ENCODE measurements around the gene TBC1D5.
"Not testable (repeated sequence)": the region's sequence is repeated elsewhere in the genome, so short reads cannot be mapped to it uniquely, and the experiment has no call there.

The TBC1D5 gene

DNA sequence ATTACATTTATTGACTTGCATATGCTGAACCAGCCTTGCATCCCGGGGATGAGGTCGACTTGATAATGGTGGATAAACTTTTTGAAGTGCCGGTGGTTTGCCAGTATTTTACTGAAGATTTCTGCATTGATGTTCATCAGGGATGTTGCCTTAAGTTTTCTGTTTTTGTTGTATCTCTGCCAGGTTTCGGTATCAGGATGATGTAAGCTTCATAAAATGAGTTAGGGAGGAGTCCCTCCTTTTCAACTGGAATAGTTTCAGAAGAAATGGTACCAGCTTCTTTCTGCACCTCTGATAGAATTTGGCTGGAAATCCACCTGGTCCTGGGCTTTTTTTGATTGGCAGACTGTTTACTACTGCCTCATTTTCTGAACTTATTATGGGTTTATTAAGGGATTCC is 250.8 kb downstream of the TBC1D5 start:
- H3K27ac Mint-ChIP-seq = peak overlapping the region; percentile 59
- no peak for ATAC-seq (replicated peaks)
- H3K4me1 Mint-ChIP-seq = peaks cover 0 to 6% of the 10 kb centered on the region in 2 donors
- no peak for DNase-seq
- no peaks in the 10 kb centered on the region for H3K27me3 Mint-ChIP-seq
- peaks cover 26 to 61% of the 10 kb centered on the region in 2 donors for H3K36me3 Mint-ChIP-seq
- no peak overlapping the region for H3K4me3 Mint-ChIP-seq
- H3K9me3 Mint-ChIP-seq = peaks cover 23 to 25% of the 10 kb centered on the region in 2 donors

DNA sequence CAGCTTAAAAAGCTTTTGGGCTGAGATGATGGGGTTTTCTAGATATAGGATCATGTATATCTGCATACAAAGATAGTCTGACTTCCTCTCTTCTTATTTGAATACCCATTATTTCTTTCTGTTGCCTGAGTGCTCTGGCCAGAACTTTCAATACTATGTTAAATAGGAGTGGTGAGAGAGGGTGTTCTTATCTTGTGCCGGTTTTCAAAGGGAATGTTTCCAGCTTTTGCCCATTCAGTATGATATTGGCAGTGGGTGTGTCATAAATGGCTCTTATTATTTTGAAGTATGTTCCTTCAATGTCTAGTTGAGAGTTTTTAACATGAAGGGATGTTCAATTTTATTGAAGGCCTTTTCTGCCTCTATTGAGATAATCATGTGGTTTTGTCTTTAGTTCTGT is 251.2 kb downstream of the TBC1D5 start:
- not testable (repeated sequence) for H3K4me1 Mint-ChIP-seq; H3K27ac Mint-ChIP-seq; H3K4me3 Mint-ChIP-seq; H3K27me3 Mint-ChIP-seq; ATAC-seq (replicated peaks); DNase-seq
- Mint-ChIP-seq H3K36me3 (peaks cover 26 to 61% of the 10 kb centered on the region in 2 donors), H3K9me3 (peaks cover 23 to 25% of the 10 kb centered on the region in 2 donors)

DNA sequence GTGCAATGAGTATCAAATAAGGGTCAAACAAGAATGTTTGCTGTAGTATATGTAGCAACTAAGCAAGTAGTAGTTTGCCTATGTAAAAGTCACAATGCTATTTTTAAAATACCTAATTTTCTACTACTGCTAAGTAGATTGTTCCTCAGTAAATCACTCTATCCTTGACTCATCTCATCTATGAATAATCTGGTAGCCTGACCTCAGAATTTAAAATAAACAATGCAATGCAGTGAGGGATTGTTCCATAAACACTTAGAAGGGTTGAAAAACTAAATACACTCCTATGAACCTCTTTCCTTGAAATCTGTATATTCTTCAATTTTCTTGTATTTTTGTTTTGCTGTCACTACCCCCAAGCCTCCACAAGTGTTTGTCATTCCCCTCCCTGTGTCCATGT is 253.3 kb downstream of the TBC1D5 start:
- Mint-ChIP-seq H3K27me3 (no peaks in the 10 kb centered on the region), H3K9me3 (peaks cover 23 to 25% of the 10 kb centered on the region in 2 donors), H3K4me1 (no peaks in the 10 kb centered on the region), H3K36me3 (peaks cover 23 to 49% of the 10 kb centered on the region in 2 donors), H3K27ac (no peak overlapping the region), H3K4me3 (no peak overlapping the region)
- DNase-seq (no peak), ATAC-seq (replicated peaks) (no peak)

DNA sequence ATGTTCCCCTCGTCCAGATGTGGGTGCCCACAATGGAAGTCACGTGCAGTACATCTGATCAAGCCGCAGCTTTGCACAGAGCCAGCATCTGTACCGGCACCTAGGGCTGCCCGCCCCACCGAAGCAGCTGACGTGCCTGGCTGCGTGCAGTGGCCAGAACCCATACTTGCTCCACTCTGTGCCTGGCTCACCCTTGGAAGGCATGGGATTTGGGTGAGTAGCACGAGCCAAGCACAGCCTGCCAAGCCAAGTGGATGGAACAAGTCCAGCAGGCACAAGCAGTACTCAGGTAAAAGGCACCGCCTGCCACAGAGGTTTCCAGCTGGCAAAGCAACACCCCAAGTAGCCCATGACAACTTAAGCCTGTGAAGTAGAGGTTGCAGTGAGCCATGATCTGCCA is 261.3 kb downstream of the TBC1D5 start:
- no peak overlapping the region for H3K27ac Mint-ChIP-seq
- no peaks in the 10 kb centered on the region for H3K4me1 Mint-ChIP-seq
- H3K36me3 Mint-ChIP-seq = peaks cover 18 to 24% of the 10 kb centered on the region in 2 donors
- H3K27me3 Mint-ChIP-seq = no peaks in the 10 kb centered on the region
- DNase-seq (no peak), ATAC-seq (replicated peaks) (no peak)
- H3K4me3 Mint-ChIP-seq = no peak overlapping the region
- H3K9me3 Mint-ChIP-seq = no peaks in the 10 kb centered on the region

DNA sequence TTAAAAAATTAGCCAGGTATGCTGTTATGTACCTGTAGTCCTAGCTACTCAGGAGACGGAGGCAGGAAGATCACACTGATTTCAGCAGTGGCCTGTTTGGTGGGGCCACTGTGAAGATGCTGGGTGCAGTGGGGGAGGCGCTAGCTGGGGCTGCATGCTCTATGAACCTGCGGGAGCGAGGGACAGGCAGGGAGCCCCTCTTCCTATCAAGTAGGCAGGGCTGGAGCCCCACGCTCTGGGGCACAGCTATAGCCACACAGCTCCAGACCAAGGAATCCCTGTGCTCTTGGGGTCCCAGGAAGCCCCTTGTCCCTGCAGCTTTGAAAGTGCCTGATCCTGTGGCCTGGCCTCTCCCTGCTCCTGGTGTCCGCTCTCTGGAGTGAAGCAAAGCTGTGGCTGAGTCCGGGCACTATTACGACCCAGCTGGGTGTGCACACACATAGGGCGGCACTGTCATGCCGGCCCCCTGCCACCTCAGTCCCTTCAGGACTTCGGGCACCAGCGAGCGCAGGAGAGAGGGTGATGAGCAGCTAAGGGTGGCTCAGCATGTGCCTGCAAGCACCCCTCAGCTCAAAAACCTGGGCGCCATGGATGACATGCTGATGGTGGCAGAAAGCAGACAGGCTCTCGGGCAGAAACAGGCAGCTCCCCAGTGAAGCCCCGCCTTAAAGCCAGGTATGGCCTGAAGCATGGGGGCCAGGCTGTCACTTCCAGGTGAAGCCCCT is 262.6 kb downstream of the TBC1D5 start:
- no peak for ATAC-seq (replicated peaks)
- H3K4me1 Mint-ChIP-seq = peaks cover 0 to 2% of the 10 kb centered on the region in 2 donors

DNA sequence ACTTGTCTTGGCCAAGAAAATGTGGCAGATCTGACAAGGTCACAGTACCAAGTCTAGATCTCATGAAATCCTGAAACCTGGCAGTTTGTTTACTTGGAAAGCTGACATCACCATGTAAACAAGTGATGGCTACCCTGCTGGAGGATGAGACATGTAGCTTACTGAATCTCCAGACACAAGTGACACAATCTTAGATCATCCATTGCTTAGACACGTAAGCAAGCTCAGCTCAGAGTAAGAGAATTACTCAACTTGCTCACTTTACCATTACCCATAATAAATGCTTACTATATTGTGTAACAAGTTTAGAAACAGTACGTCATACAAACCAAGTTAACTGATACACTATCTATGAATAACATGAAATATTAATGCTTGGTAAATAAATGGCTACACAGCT is 263.8 kb downstream of the TBC1D5 start:
- no peaks in the 10 kb centered on the region for H3K27me3 Mint-ChIP-seq
- ATAC-seq (replicated peaks) (no peak), DNase-seq (no peak)

More for the DNA sequence above, 262.6 kb downstream of the TBC1D5 start:
- no peak for DNase-seq
- H3K4me3 Mint-ChIP-seq = no peak overlapping the region
- no peaks in the 10 kb centered on the region for H3K27me3 Mint-ChIP-seq
- H3K36me3 Mint-ChIP-seq = peaks cover 18 to 24% of the 10 kb centered on the region in 2 donors
- peak overlapping the region; percentile 53 for H3K27ac Mint-ChIP-seq
- no peaks in the 10 kb centered on the region for H3K9me3 Mint-ChIP-seq

DNA sequence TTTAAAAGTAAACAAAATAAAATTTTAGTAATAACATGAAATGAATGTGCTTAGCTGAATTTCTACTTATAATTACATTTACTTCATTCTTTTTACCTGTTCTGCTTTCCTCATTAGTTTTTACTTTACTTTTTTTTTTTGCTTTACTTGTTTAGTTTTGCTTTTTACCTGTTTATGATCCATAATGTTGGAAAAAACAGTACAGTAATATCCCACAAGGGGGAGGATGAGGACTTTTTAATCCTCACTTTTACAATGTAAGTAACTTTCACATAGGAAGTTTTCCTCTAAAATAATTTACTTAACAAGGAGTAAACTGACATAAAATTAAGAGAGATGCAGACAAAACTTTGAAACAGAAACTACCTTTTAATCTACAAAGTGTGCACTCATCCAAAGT is 268.7 kb downstream of the TBC1D5 start:
- ATAC-seq (replicated peaks) (no peak), DNase-seq (no peak)
- H3K4me1 Mint-ChIP-seq = peaks cover 0 to 3% of the 10 kb centered on the region in 2 donors
- peaks cover 0 to 2% of the 10 kb centered on the region in 2 donors for H3K9me3 Mint-ChIP-seq
- H3K4me3 Mint-ChIP-seq = no peak overlapping the region
- H3K27ac Mint-ChIP-seq = no peak overlapping the region
- peaks cover 2 to 7% of the 10 kb centered on the region in 2 donors for H3K36me3 Mint-ChIP-seq
- H3K27me3 Mint-ChIP-seq = no peaks in the 10 kb centered on the region

More for the DNA sequence above, 263.8 kb downstream of the TBC1D5 start:
- Mint-ChIP-seq H3K4me1 (peaks cover 0 to 2% of the 10 kb centered on the region in 2 donors), H3K9me3 (no peaks in the 10 kb centered on the region), H3K4me3 (no peak overlapping the region), H3K27ac (no peak overlapping the region), H3K36me3 (peaks cover 18 to 24% of the 10 kb centered on the region in 2 donors)

DNA sequence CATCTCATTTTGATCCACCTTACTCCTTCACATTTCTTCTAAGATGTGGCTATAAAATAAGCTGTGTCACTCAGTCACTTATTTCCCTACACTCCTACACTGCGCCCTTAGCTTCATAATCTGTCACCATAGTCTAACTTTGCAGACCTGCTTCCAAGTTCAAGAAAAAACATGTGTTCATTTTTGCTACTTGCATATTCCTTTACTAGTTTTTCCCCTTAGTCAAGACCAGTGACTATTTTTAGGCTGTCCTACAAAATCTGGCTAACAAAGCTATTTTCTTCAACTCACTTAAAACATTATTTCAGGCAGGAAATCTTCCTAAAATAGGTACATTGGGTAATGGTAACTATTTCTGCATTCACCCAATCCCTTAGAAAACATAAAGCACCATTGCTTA is 272.5 kb downstream of the TBC1D5 start:
- Mint-ChIP-seq H3K4me1 (peaks cover 0 to 1% of the 10 kb centered on the region in 2 donors), H3K27ac (no peak overlapping the region), H3K36me3 (peaks cover 3 to 14% of the 10 kb centered on the region in 2 donors), H3K4me3 (no peak overlapping the region), H3K9me3 (peaks cover 0 to 2% of the 10 kb centered on the region in 2 donors), H3K27me3 (no peaks in the 10 kb centered on the region)
- no peak for DNase-seq
- ATAC-seq (replicated peaks) = no peak

DNA sequence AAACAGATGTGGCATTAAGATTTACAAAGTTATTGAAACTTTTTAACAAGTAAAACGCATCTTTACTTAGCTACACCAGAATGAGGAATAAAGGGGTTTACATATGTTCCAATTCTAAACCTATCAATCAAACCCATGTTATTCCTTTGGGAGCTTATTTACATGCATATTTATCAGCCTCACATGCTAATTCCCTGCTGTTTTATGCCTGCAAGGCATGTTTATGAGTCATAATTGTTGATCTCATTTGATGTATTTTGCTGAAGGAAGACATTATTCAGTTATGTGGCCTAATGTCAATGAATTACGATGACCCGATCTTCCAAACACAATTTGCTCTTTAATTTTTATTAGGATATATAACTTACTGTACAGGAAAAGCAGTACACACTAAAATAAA is 272.9 kb downstream of the TBC1D5 start:
- DNase-seq = no peak
- Mint-ChIP-seq H3K36me3 (peaks cover 4 to 15% of the 10 kb centered on the region in 2 donors), H3K4me3 (no peak overlapping the region)

DNA sequence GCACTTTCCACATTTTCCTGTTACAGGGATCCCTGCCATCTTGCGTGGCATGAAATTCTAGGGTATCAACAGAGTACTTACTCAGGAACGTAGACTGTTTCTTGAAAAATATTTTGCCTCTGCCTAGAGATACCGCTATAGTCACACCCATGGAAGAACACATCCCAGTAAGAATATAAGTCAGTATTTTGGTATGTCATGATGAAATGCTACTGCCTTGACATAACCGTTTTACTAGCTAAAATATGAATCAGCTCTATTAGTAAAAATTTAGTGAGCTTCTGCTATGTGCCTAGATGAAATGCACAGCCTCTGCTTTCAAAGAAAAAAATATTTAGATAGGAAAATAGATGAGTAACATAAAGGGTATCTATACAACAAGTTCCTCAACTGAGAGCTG is 276.4 kb downstream of the TBC1D5 start:
- H3K36me3 Mint-ChIP-seq = peaks cover 12 to 28% of the 10 kb centered on the region in 2 donors
- no peak overlapping the region for H3K4me3 Mint-ChIP-seq
- H3K4me1 Mint-ChIP-seq = peaks cover 0 to 1% of the 10 kb centered on the region in 2 donors
- no peaks in the 10 kb centered on the region for H3K27me3 Mint-ChIP-seq
- ATAC-seq (replicated peaks) = no peak
- DNase-seq = no peak
- H3K27ac Mint-ChIP-seq = no peak overlapping the region
- H3K9me3 Mint-ChIP-seq = no peaks in the 10 kb centered on the region

More for the DNA sequence above, 272.9 kb downstream of the TBC1D5 start:
- H3K4me1 Mint-ChIP-seq = peaks cover 0 to 1% of the 10 kb centered on the region in 2 donors
- H3K27me3 Mint-ChIP-seq = no peaks in the 10 kb centered on the region
- H3K27ac Mint-ChIP-seq = no peak overlapping the region
- H3K9me3 Mint-ChIP-seq = peaks cover 0 to 2% of the 10 kb centered on the region in 2 donors
- ATAC-seq (replicated peaks) = no peak

DNA sequence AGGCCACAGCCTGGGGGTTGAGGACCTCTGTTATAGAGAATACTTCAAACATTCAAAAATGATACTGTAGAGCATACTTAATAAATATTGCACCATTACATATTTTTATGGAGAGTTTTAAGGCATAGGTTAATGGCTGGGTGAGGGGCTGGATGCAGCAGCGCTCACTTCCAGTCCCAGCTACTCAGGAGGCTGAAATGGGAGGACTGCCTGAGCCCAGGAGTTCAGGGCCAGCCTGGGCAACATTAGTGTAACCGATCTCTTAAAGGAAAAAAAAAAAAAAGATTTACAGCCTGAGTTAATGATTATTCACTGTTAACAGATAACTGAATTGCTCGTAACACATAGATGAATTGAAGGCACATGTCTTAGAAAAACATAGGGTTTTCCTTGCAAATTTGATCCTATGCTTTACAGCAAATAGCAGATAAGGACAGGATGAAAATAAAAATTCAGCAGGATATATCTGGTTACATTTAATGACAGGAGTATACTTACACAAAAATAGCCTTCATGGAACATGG is 282.9 kb downstream of the TBC1D5 start:
- no peaks in the 10 kb centered on the region for H3K4me1 Mint-ChIP-seq
- no peak overlapping the region for H3K4me3 Mint-ChIP-seq
- H3K9me3 Mint-ChIP-seq = no peaks in the 10 kb centered on the region
- no peak for DNase-seq
- peaks cover 27 to 51% of the 10 kb centered on the region in 2 donors for H3K36me3 Mint-ChIP-seq
- H3K27ac Mint-ChIP-seq = no peak overlapping the region
- ATAC-seq (replicated peaks) = no peak
- no peaks in the 10 kb centered on the region for H3K27me3 Mint-ChIP-seq

DNA sequence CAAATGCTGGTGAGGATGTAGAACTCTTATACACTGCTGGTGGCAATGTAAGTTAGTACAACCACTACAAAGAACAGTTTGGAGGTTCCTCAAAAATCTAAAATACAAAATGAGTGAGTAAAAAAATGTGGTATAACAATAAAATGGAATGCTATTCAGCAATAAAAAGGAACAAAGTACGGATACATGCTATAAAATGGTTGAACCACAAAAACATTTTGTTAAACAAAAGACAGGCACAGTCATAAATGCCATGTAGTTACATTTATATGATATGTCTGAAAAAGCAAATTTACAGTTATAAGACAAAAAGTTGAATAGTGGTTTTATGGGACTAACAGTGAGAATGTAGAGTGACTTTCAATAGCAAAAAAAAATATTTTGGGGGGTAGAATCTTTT is 285.8 kb downstream of the TBC1D5 start:
- Mint-ChIP-seq H3K27ac (no peak overlapping the region), H3K4me1 (peaks cover 3 to 12% of the 10 kb centered on the region in 2 donors), H3K27me3 (no peaks in the 10 kb centered on the region), H3K9me3 (peaks cover 0 to 4% of the 10 kb centered on the region in 2 donors), H3K4me3 (no peak overlapping the region), H3K36me3 (peaks cover 30 to 52% of the 10 kb centered on the region in 2 donors)
- DNase-seq (no peak), ATAC-seq (replicated peaks) (no peak)

DNA sequence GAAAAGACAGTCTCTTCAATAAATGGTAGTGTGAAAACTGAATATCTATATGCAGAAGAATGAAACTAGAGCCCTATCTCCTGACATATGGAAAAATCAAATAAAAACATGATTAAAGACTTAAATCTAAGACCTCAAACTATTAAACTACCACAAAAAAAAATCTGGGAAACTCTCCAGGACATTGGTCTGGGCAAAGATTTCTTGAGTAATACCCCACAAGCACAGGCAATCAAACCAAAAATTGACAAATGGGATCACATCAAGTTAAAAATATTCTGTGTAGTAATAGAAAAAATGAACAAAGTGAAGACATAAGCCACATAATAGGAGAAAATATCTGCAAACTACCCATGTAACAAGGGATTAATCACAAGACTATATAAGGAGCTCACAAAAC is 286.4 kb downstream of the TBC1D5 start:
- H3K9me3 Mint-ChIP-seq = peaks cover 0 to 4% of the 10 kb centered on the region in 2 donors

DNA sequence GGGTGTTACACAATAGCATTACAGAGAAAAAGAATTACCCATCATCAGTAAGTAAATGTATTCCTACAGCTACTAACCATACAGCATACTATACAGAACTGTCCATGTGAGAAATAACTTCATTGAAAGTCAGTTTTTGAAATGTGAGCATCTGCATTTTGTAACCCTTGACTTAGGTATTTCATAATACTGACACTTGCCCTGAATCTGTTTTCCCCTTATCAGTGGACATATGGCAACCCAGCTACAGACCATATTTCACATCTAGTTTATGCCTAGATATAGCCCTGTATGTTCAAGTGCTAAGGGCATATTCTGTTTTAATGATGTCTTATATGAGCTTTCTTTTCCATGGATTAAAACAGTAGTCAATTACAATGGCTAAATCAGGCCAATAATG is 297.6 kb downstream of the TBC1D5 start:
- H3K27ac Mint-ChIP-seq = no peak overlapping the region
- no peak overlapping the region for H3K4me3 Mint-ChIP-seq
- H3K27me3 Mint-ChIP-seq = no peaks in the 10 kb centered on the region
- no peak for DNase-seq
- H3K36me3 Mint-ChIP-seq = peaks cover 27 to 32% of the 10 kb centered on the region in 2 donors
- H3K4me1 Mint-ChIP-seq = peaks cover 5 to 7% of the 10 kb centered on the region in 2 donors
- ATAC-seq (replicated peaks) = no peak
- no peaks in the 10 kb centered on the region for H3K9me3 Mint-ChIP-seq

More for the DNA sequence above, 286.4 kb downstream of the TBC1D5 start:
- H3K36me3 Mint-ChIP-seq = peaks cover 32 to 54% of the 10 kb centered on the region in 2 donors
- no peak overlapping the region for H3K27ac Mint-ChIP-seq
- peaks cover 6 to 12% of the 10 kb centered on the region in 2 donors for H3K4me1 Mint-ChIP-seq
- no peak for ATAC-seq (replicated peaks)
- H3K27me3 Mint-ChIP-seq = no peaks in the 10 kb centered on the region
- H3K4me3 Mint-ChIP-seq = no peak overlapping the region
- DNase-seq = no peak

DNA sequence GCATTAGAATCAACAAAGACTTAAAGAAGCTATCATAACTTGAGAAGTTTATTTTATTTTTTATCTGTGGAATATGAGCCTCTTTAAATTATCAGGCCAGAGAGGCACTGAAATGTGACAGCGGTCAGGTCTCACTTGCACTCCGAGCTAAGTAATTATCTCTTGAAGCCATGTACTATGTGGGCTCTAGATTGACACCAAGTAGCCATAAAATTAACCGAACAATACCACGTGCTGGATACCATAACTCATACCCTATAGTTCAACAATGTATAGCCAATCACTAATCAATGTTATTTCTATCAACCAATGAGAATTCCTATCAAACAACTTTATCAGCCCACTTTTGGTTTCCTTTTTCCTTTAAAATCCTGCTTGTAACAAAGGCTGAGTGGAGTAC is 299.3 kb downstream of the TBC1D5 start:
- Mint-ChIP-seq H3K4me1 (peaks cover 5 to 7% of the 10 kb centered on the region in 2 donors), H3K27ac (no peak overlapping the region), H3K4me3 (no peak overlapping the region), H3K9me3 (peaks cover 2 to 4% of the 10 kb centered on the region in 2 donors), H3K27me3 (no peaks in the 10 kb centered on the region), H3K36me3 (peaks cover 30 to 34% of the 10 kb centered on the region in 2 donors)
- ATAC-seq (replicated peaks) (no peak), DNase-seq (no peak)
